ENCODE data around the gene GCGR.

GCGR gene

GRCh38 chr17:81813371-81813684 is 9.4 kb downstream of the GCGR start:
- no peak for DNase-seq (ENCODE audit: low read depth)
- TF ChIP-seq, protein P1, sequence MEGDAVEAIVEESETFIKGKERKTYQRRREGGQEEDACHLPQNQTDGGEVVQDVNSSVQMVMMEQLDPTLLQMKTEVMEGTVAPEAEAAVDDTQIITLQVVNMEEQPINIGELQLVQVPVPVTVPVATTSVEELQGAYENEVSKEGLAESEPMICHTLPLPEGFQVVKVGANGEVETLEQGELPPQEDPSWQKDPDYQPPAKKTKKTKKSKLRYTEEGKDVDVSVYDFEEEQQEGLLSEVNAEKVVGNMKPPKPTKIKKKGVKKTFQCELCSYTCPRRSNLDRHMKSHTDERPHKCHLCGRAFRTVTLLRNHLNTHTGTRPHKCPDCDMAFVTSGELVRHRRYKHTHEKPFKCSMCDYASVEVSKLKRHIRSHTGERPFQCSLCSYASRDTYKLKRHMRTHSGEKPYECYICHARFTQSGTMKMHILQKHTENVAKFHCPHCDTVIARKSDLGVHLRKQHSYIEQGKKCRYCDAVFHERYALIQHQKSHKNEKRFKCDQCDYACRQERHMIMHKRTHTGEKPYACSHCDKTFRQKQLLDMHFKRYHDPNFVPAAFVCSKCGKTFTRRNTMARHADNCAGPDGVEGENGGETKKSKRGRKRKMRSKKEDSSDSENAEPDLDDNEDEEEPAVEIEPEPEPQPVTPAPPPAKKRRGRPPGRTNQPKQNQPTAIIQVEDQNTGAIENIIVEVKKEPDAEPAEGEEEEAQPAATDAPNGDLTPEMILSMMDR (IDR thresholded peaks at IDR 0.05; ENCODE audit: low read length, missing control alignments), result no peak
- H3K4me3 ChIP-seq (replicated peaks; ENCODE audit: low read depth, low read length), result no peak overlapping the region

GRCh38 chr17:81813861-81814683 is 10.1 kb downstream of the GCGR start:
- H3K4me3 ChIP-seq (replicated peaks; ENCODE audit: low read depth, low read length), result no peak overlapping the region
- DNase-seq (ENCODE audit: low read depth), result no peak
- TF ChIP-seq, protein P1 (IDR thresholded peaks at IDR 0.05; ENCODE audit: low read length, missing control alignments), result no peak

GRCh38 chr17:81814748-81815645 is 11.0 kb downstream of the GCGR start:
- H3K4me3 ChIP-seq (replicated peaks; ENCODE audit: low read depth, low read length), result no peak overlapping the region
- no peak for DNase-seq (ENCODE audit: low read depth)
- TF ChIP-seq, protein P1 (IDR thresholded peaks at IDR 0.05; ENCODE audit: low read length, missing control alignments), result no peak

DNA sequence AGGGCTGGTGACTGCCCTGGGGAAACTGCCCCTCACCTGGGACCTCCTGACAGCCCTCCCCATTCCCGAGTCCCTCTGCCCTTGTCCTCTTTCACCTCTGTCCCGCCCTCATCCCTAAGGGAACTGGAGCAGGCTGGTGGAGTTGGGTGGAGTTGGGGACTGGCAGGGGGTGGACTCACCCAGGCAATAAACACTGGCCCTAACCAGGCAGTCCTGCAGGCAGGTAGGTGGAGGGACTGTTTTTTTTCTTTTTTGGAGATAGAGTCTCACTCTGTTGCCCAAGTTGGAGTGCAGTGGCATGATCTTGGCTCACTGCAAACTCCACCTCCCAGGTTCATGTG is 11.7 kb downstream of the GCGR start:
- TF ChIP-seq, protein P1 (IDR thresholded peaks at IDR 0.05; ENCODE audit: low read length, missing control alignments), result no peak
- DNase-seq (ENCODE audit: low read depth), result no peak
- H3K4me3 ChIP-seq (replicated peaks; ENCODE audit: low read depth, low read length), result no peak overlapping the region

DNA sequence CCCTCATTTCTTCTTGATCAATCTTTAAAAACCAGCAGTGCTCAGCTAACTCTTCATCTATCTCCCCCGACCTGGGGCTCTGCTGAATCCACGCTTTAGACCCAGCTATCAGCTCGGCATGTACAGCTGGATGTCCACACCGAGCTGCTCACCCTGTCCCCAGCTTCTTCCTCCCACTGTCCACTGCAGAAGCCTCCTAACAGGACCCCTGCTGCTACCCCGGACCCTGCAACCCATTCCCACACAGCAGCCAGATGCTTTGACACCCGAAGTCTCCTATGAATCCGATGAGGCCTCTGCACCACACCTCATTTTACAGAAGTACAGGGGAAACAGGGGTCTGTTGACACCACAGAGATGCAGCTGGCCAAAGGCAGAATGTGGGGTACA is 13.8 kb downstream of the GCGR start:
- H3K4me3 ChIP-seq (replicated peaks; ENCODE audit: low read depth, low read length), result no peak overlapping the region
- TF ChIP-seq, protein P1 (IDR thresholded peaks at IDR 0.05; ENCODE audit: low read length, missing control alignments), result no peak
- DNase-seq (ENCODE audit: low read depth), result no peak

DNA sequence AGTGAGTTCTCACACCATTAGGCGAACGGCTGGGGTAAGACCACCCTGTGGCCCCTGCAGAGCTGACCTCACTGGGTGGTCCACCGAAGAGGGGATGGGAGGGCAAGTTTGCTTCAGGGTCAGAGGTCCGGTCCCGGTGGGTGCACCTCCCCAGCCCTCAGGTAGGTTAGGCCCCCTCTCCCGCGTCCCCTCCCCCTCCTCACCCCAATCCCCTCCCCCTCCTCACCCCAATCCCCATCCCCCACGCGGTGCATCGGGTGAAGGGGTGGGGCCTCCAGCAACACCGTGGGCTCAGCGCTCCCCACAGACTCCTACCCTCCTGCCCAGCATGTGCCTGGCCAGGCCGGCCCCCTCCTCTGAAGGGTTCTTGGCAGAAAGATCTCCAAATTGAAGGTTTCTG is 15.8 kb downstream of the GCGR start:
- no peak overlapping the region for H3K4me3 ChIP-seq (replicated peaks; ENCODE audit: low read depth, low read length)
- TF ChIP-seq, protein P1 (IDR thresholded peaks at IDR 0.05; ENCODE audit: low read length, missing control alignments), result no peak
- no peak for DNase-seq (ENCODE audit: low read depth)
